Activated CD4-positive, alpha-beta memory T cell treated with anti-CD3 and anti-CD28 coated beads for 36 hours (primary cell): ENCODE measurements around the gene IQUB. TPM values are rescaled to one million over a fixed set of nuclear protein-coding genes. Genes with fewer than 3 reads are reported as not detected.

Experiments
- CTCF ChIA-PET: fragments of 350-600 bp; sonication (Branson Sonifier 250); formaldehyde crosslinking; loops from one replicate; lab custom pipeline; 2021; ENCODE audit warnings: antibody characterized with exemption, inconsistent platforms; lab: Charles Lee
- POLR2A ChIA-PET: fragments of 350-600 bp; sonication (Branson Sonifier 250); formaldehyde crosslinking; loops from one replicate; lab custom pipeline; 2021; ENCODE audit warnings: antibody characterized with exemption; lab: Charles Lee
- DNase-seq: peaks from one replicate; pipeline ENCODE4 v3.0.0-alpha.2; 2020
- H3K27ac Mint-ChIP-seq: one replicate; pipeline ENCODE4 v1.8.0; 2021; ENCODE audit warnings: mixed read lengths
- H3K27me3 Mint-ChIP-seq: one replicate; pipeline ENCODE4 v1.8.0; 2021; ENCODE audit warnings: mixed read lengths
- H3K36me3 Mint-ChIP-seq: one replicate; pipeline ENCODE4 v1.8.0; 2021; ENCODE audit warnings: mixed read lengths
- H3K4me1 Mint-ChIP-seq: one replicate; pipeline ENCODE4 v1.8.0; 2021; ENCODE audit warnings: low read depth, mixed read lengths
- H3K4me3 Mint-ChIP-seq: one replicate; pipeline ENCODE4 v1.8.0; 2021; ENCODE audit warnings: mild to moderate bottlenecking, mixed read lengths
- H3K9me3 Mint-ChIP-seq: one replicate; pipeline ENCODE4 v1.8.0; 2021; ENCODE audit warnings: mixed read lengths
- intact Hi-C: fragments of 100-400 bp; cut with micrococcal nuclease; formaldehyde crosslinking; loops from one replicate; pipeline ENCODE4 v1.15.1; 2023
- total RNA-seq, 2 experiments: library from RNA; stranded (reverse); gene quantifications; one replicate each; pipeline ENCODE4 v1.2.3, GENCODE V29; 2021

Gene IQUB
- total RNA-seq, 2 experiments from 2014 or later = 0.10 TPM; not detected in 1

- Mint-ChIP-seq H3K4me1 (no peaks in the 10 kb centered on the region), H3K36me3 (no peaks in the 10 kb centered on the region), H3K9me3 (no peaks in the 10 kb centered on the region), H3K4me3 (no peak overlapping the region), H3K27ac (no peak overlapping the region), H3K27me3 (peaks cover 3% of the 10 kb centered on the region)
- no peak for DNase-seq
- POLR2A ChIA-PET = no interaction called here
- CTCF ChIA-PET = no interaction called here
- intact Hi-C loops = no loop called here
Observed at GRCh38 chr7:123522066-123522465, 12.3 kb downstream of the IQUB start.

GRCh38 chr7:123505221-123505620, 29.2 kb downstream of the IQUB start:
- Mint-ChIP-seq H3K9me3 (peaks cover 15% of the 10 kb centered on the region), H3K27ac (no peak overlapping the region), H3K4me3 (no peak overlapping the region), H3K27me3 (peaks cover 8% of the 10 kb centered on the region), H3K36me3 (peaks cover 2% of the 10 kb centered on the region), H3K4me1 (no peaks in the 10 kb centered on the region)
- DNase-seq = no peak
- POLR2A ChIA-PET = no interaction called here
- intact Hi-C loops = no loop called here
- CTCF ChIA-PET = interaction anchor here (0.9 kb wide), 1 partner anchor 11 kb away, joined by 4 read pairs; no protein-coding TSS in a partner anchor

GRCh38 chr7:123502201-123502600, 32.2 kb downstream of the IQUB start:
- H3K36me3 Mint-ChIP-seq = peaks cover 2% of the 10 kb centered on the region
- CTCF ChIA-PET = no interaction called here
- H3K4me1 Mint-ChIP-seq = no peaks in the 10 kb centered on the region
- intact Hi-C loops = no loop called here
- peaks cover 15% of the 10 kb centered on the region for H3K9me3 Mint-ChIP-seq
- H3K27me3 Mint-ChIP-seq = peaks cover 15% of the 10 kb centered on the region
- no peak overlapping the region for H3K4me3 Mint-ChIP-seq
- POLR2A ChIA-PET = no interaction called here
- DNase-seq = no peak
- H3K27ac Mint-ChIP-seq = no peak overlapping the region

- ChIA-PET POLR2A (no interaction called here), CTCF (no interaction called here)
- DNase-seq = no peak
- Mint-ChIP-seq H3K27ac (no peak overlapping the region), H3K27me3 (peaks cover 15% of the 10 kb centered on the region), H3K36me3 (peaks cover 2% of the 10 kb centered on the region), H3K4me1 (no peaks in the 10 kb centered on the region), H3K9me3 (peaks cover 14% of the 10 kb centered on the region), H3K4me3 (no peak overlapping the region)
- intact Hi-C loops = no loop called here
Observed at GRCh38 chr7:123500878-123501489, 33.4 kb downstream of the IQUB start.

GRCh38 chr7:123499211-123499970, 35.0 kb downstream of the IQUB start:
- H3K4me3 Mint-ChIP-seq = no peak overlapping the region
- no peaks in the 10 kb centered on the region for H3K36me3 Mint-ChIP-seq
- H3K27me3 Mint-ChIP-seq = peaks cover 17% of the 10 kb centered on the region
- H3K4me1 Mint-ChIP-seq = no peaks in the 10 kb centered on the region
- peaks cover 2% of the 10 kb centered on the region for H3K9me3 Mint-ChIP-seq
- intact Hi-C loops = no loop called here
- ChIA-PET POLR2A (no interaction called here), CTCF (no interaction called here)
- DNase-seq = no peak
- no peak overlapping the region for H3K27ac Mint-ChIP-seq

- DNase-seq = no peak
- intact Hi-C loops = no loop called here
- CTCF ChIA-PET = no interaction called here
- Mint-ChIP-seq H3K27me3 (peaks cover 18% of the 10 kb centered on the region), H3K9me3 (no peaks in the 10 kb centered on the region), H3K4me3 (no peak overlapping the region), H3K36me3 (no peaks in the 10 kb centered on the region), H3K4me1 (no peaks in the 10 kb centered on the region), H3K27ac (no peak overlapping the region)
- POLR2A ChIA-PET = no interaction called here
Observed at GRCh38 chr7:123498601-123499000, 35.8 kb downstream of the IQUB start.

- Mint-ChIP-seq H3K4me1 (no peaks in the 10 kb centered on the region), H3K9me3 (no peaks in the 10 kb centered on the region), H3K27me3 (peaks cover 18% of the 10 kb centered on the region), H3K4me3 (no peak overlapping the region), H3K36me3 (no peaks in the 10 kb centered on the region), H3K27ac (no peak overlapping the region)
- ChIA-PET POLR2A (no interaction called here), CTCF (interaction anchor here (0.6 to 0.9 kb wide), 2 partner anchors 272 to 367 kb away, joined by 3 read pairs; no protein-coding TSS in a partner anchor)
- no peak for DNase-seq
- intact Hi-C loops = no loop called here
Observed at GRCh38 chr7:123498031-123498430, 36.4 kb downstream of the IQUB start.

GRCh38 chr7:123494193-123494796, 40.1 kb downstream of the IQUB start:
- DNase-seq = peak; percentile 14
- H3K9me3 Mint-ChIP-seq = no peaks in the 10 kb centered on the region
- H3K27me3 Mint-ChIP-seq = peaks cover 11% of the 10 kb centered on the region
- ChIA-PET CTCF (interaction anchor here (0.7 to 2.6 kb wide), 29 partner anchors 8 to 378 kb away, joined by 3 to 19 read pairs (median 4); partner anchors contain the start of genes IQUB, NDUFA5 and WASL), POLR2A (no interaction called here)
- H3K36me3 Mint-ChIP-seq = no peaks in the 10 kb centered on the region
- H3K4me3 Mint-ChIP-seq = no peak overlapping the region
- intact Hi-C loops = loop anchor here (1.0 to 2.0 kb wide), 5 partner anchors 41 to 379 kb away; no protein-coding TSS in a partner anchor
- H3K4me1 Mint-ChIP-seq = no peaks in the 10 kb centered on the region
- H3K27ac Mint-ChIP-seq = no peak overlapping the region

- intact Hi-C loops = no loop called here
Observed at GRCh38 chr7:123492485-123492884, 41.9 kb downstream of the IQUB start.

GRCh38 chr7:123485721-123486120, 48.7 kb downstream of the IQUB start:
- intact Hi-C loops = no loop called here
- H3K27ac Mint-ChIP-seq = no peak overlapping the region
- H3K27me3 Mint-ChIP-seq = peaks cover 9% of the 10 kb centered on the region
- no peaks in the 10 kb centered on the region for H3K36me3 Mint-ChIP-seq
- POLR2A ChIA-PET = no interaction called here
- no peak for DNase-seq
- CTCF ChIA-PET = interaction anchor here (1.4 kb wide), 1 partner anchor 9 kb away, joined by 7 read pairs; no protein-coding TSS in a partner anchor
- no peak overlapping the region for H3K4me3 Mint-ChIP-seq
- no peaks in the 10 kb centered on the region for H3K9me3 Mint-ChIP-seq
- H3K4me1 Mint-ChIP-seq = no peaks in the 10 kb centered on the region

More at GRCh38 chr7:123492485-123492884, 41.9 kb downstream of the IQUB start:
- H3K4me3 Mint-ChIP-seq = no peak overlapping the region
- DNase-seq = no peak
- H3K36me3 Mint-ChIP-seq = no peaks in the 10 kb centered on the region
- H3K4me1 Mint-ChIP-seq = no peaks in the 10 kb centered on the region
- ChIA-PET CTCF (interaction anchor here (0.7 to 2.2 kb wide), 3 partner anchors 39 to 380 kb away, joined by 3 to 7 read pairs (median 4); no protein-coding TSS in a partner anchor), POLR2A (no interaction called here)
- H3K9me3 Mint-ChIP-seq = no peaks in the 10 kb centered on the region
- H3K27me3 Mint-ChIP-seq = peaks cover 3% of the 10 kb centered on the region
- H3K27ac Mint-ChIP-seq = no peak overlapping the region

GRCh38 chr7:123485187-123485586, 49.2 kb downstream of the IQUB start:
- Mint-ChIP-seq H3K27ac (no peak overlapping the region), H3K4me1 (no peaks in the 10 kb centered on the region), H3K9me3 (no peaks in the 10 kb centered on the region), H3K36me3 (no peaks in the 10 kb centered on the region), H3K4me3 (no peak overlapping the region), H3K27me3 (peaks cover 11% of the 10 kb centered on the region)
- ChIA-PET POLR2A (no interaction called here), CTCF (interaction anchor here (1.4 to 2.7 kb wide), 2 partner anchors 9 kb away, joined by 7 to 8 read pairs; no protein-coding TSS in a partner anchor)
- DNase-seq = no peak
- intact Hi-C loops = no loop called here

- no peaks in the 10 kb centered on the region for H3K36me3 Mint-ChIP-seq
- H3K27ac Mint-ChIP-seq = no peak overlapping the region
- H3K27me3 Mint-ChIP-seq = peaks cover 11% of the 10 kb centered on the region
- DNase-seq = no peak
- POLR2A ChIA-PET = no interaction called here
- H3K9me3 Mint-ChIP-seq = no peaks in the 10 kb centered on the region
- H3K4me3 Mint-ChIP-seq = no peak overlapping the region
- CTCF ChIA-PET = interaction anchor here (2.7 kb wide), 1 partner anchor 10 kb away, joined by 8 read pairs; no protein-coding TSS in a partner anchor
- intact Hi-C loops = no loop called here
- H3K4me1 Mint-ChIP-seq = no peaks in the 10 kb centered on the region
Observed at GRCh38 chr7:123484199-123484598, 50.2 kb downstream of the IQUB start.
